Right ventricle myocardium superior (tissue), 1 donor: ENCODE results near the gene FCHSD2. TPM values are rescaled to one million over a fixed set of nuclear protein-coding genes. Genes with fewer than 3 reads are reported as not detected.
"Not testable (repeated sequence)": the region's sequence is repeated elsewhere in the genome, so short reads cannot be mapped to it uniquely, and the experiment has no call there.

Source experiments
- ATAC-seq: fragments of 200-7000 bp; cut with Tn5 transposase; one replicate; pipeline ENCODE4 v1.9.1; 2020; ENCODE audit warnings: mild to moderate bottlenecking; ENCODE audit not compliant: poor library complexity
- DNase-seq: peaks from one replicate; pipeline ENCODE4 v3.0.0-alpha.2; 2020
- intact Hi-C: fragments of 100-400 bp; cut with DNase I; formaldehyde crosslinking; loops from one replicate; pipeline ENCODE4 v1.11.2; 2022
- total RNA-seq: library from RNA; stranded (reverse); fragmentation: NEBNext Ultra II Directional; extraction: Animal tissue kit (Norgen Biotek cat#: 25700); gene quantifications from one replicate; pipeline ENCODE4 v1.2.1, GENCODE V29; 2021
- donor health status: DM: no; HTN: yes; CAD: no; lungs with severe emphysema.

Gene FCHSD2
- total RNA-seq, 1 donor from 2014 or later, result 40.4 TPM

GRCh38 chr11:73137262-73137943 lies 4.7 kb downstream of the FCHSD2 start:
- DNase-seq (no peak), ATAC-seq (no peak)
- intact Hi-C loops, result no loop called here

GRCh38 chr11:73136722-73137121 lies 5.4 kb downstream of the FCHSD2 start:
- DNase-seq, intact Hi-C loops, ATAC-seq: not testable (repeated sequence)

- ATAC-seq (no peak), DNase-seq (no peak)
- intact Hi-C loops, result no loop called here
These were observed 6.5 kb downstream of the FCHSD2 start for GRCh38 chr11:73135346-73136284.

- DNase-seq, ATAC-seq, intact Hi-C loops: not testable (repeated sequence)
These were observed 9.8 kb downstream of the FCHSD2 start for GRCh38 chr11:73132349-73132748.

GRCh38 chr11:73130181-73130580 lies 11.9 kb downstream of the FCHSD2 start:
- no peak for DNase-seq
- intact Hi-C loops, result no loop called here
- ATAC-seq, result no peak

GRCh38 chr11:73129198-73129597 lies 12.9 kb downstream of the FCHSD2 start:
- DNase-seq (no peak), ATAC-seq (no peak)
- intact Hi-C loops, result no loop called here

GRCh38 chr11:73126804-73127480 lies 15.2 kb downstream of the FCHSD2 start:
- intact Hi-C loops, result no loop called here
- DNase-seq (no peak), ATAC-seq (no peak)

GRCh38 chr11:73124800-73125199 lies 17.3 kb downstream of the FCHSD2 start:
- ATAC-seq (no peak), DNase-seq (no peak)

GRCh38 chr11:73123892-73124291 lies 18.2 kb downstream of the FCHSD2 start:
- ATAC-seq, intact Hi-C loops, DNase-seq: not testable (repeated sequence)

More at GRCh38 chr11:73124800-73125199, 17.3 kb downstream of the FCHSD2 start:
- intact Hi-C loops, result no loop called here

- ATAC-seq (no peak), DNase-seq (no peak)
- intact Hi-C loops, result no loop called here
These were observed 20.4 kb downstream of the FCHSD2 start for GRCh38 chr11:73121692-73122091.

- no peak for ATAC-seq
- no peak for DNase-seq
- intact Hi-C loops, result no loop called here
These were observed 25.0 kb downstream of the FCHSD2 start for GRCh38 chr11:73117071-73117470.

GRCh38 chr11:73116636-73117035 lies 25.5 kb downstream of the FCHSD2 start:
- DNase-seq (no peak), ATAC-seq (no peak)
- intact Hi-C loops, result no loop called here

GRCh38 chr11:73114835-73115220 lies 27.3 kb downstream of the FCHSD2 start:
- DNase-seq, result no peak
- no peak for ATAC-seq
- intact Hi-C loops, result no loop called here

GRCh38 chr11:73114110-73114834 lies 27.8 kb downstream of the FCHSD2 start:
- ATAC-seq (no peak), DNase-seq (no peak)
- intact Hi-C loops, result no loop called here

- no peak for DNase-seq
- intact Hi-C loops, result no loop called here
- no peak for ATAC-seq
These were observed 28.7 kb downstream of the FCHSD2 start for GRCh38 chr11:73113426-73113825.

GRCh38 chr11:73107597-73107996 lies 34.5 kb downstream of the FCHSD2 start:
- intact Hi-C loops, result no loop called here
- DNase-seq (no peak), ATAC-seq (no peak)

GRCh38 chr11:73106347-73106746 lies 35.8 kb downstream of the FCHSD2 start:
- ATAC-seq (no peak), DNase-seq (no peak)
- intact Hi-C loops, result no loop called here

- ATAC-seq (no peak), DNase-seq (no peak)
- intact Hi-C loops, result no loop called here
These were observed 41.5 kb downstream of the FCHSD2 start for GRCh38 chr11:73100578-73100977.
